KMS-11 (cell line): Measurements from ENCODE around the gene E4F1.

Experiments
- H2AFZ ChIP-seq: fragments of 200-600 bp; sonication (generic); 2 replicates; pipeline ENCODE4 v1.6.1; 2016; ENCODE audit warnings: antibody characterized with exemption, mixed run types, low read depth
- H3K27ac ChIP-seq: fragments of 200-600 bp; sonication (generic); 2 replicates; pipeline ENCODE4 v1.6.1; 2016; ENCODE audit warnings: mild to moderate bottlenecking, mixed run types
- H3K27me3 ChIP-seq: fragments of 200-600 bp; sonication (generic); 2 replicates; pipeline ENCODE4 v1.6.1; 2017; ENCODE audit warnings: mild to moderate bottlenecking, low read depth, mixed run types, moderate library complexity; ENCODE audit not compliant: insufficient read depth
- H3K36me3 ChIP-seq: fragments of 200-600 bp; sonication (generic); 2 replicates; pipeline ENCODE4 v1.6.1; 2017; ENCODE audit warnings: mild to moderate bottlenecking, mixed run types; ENCODE audit not compliant: insufficient read depth
- H3K4me1 ChIP-seq: fragments of 200-600 bp; sonication (generic); 2 replicates; pipeline ENCODE4 v1.6.1; 2016; ENCODE audit warnings: mild to moderate bottlenecking, low read depth, mixed run types; ENCODE audit not compliant: poor library complexity, severe bottlenecking
- H3K4me2 ChIP-seq: fragments of 200-600 bp; sonication (generic); 2 replicates; pipeline ENCODE4 v1.7.0; 2016; ENCODE audit warnings: mild to moderate bottlenecking, mixed run types
- H3K4me3 ChIP-seq: fragments of 200-600 bp; sonication (generic); IDR thresholded peaks from 2 replicates; pipeline ENCODE4 v1.6.1; 2017; ENCODE audit warnings: low read depth, low read length, mixed read lengths; ENCODE audit not compliant: insufficient read depth
- H3K79me2 ChIP-seq: fragments of 200-600 bp; sonication (generic); 2 replicates; pipeline ENCODE4 v1.6.1; 2016; ENCODE audit warnings: low read depth, mixed run types; ENCODE audit not compliant: insufficient read depth
- H3K9ac ChIP-seq: fragments of 200-600 bp; sonication (generic); 2 replicates; pipeline ENCODE4 v1.6.1; 2016; ENCODE audit warnings: mild to moderate bottlenecking, mixed run types
- H4K20me1 ChIP-seq: fragments of 200-600 bp; sonication (generic); 2 replicates; pipeline ENCODE4 v1.6.1; 2016; ENCODE audit warnings: mild to moderate bottlenecking, mixed run types; ENCODE audit not compliant: insufficient read depth
- TF ChIP-seq, protein P1 (sequence below): fragments of 200-600 bp; sonication (generic); conservative IDR thresholded peaks from 2 replicates; pipeline ENCODE4 v1.6.1; 2017; ENCODE audit warnings: low read depth, mild to moderate bottlenecking, antibody characterized with exemption, low read length, moderate library complexity, mixed read lengths

E4F1 gene

DNA sequence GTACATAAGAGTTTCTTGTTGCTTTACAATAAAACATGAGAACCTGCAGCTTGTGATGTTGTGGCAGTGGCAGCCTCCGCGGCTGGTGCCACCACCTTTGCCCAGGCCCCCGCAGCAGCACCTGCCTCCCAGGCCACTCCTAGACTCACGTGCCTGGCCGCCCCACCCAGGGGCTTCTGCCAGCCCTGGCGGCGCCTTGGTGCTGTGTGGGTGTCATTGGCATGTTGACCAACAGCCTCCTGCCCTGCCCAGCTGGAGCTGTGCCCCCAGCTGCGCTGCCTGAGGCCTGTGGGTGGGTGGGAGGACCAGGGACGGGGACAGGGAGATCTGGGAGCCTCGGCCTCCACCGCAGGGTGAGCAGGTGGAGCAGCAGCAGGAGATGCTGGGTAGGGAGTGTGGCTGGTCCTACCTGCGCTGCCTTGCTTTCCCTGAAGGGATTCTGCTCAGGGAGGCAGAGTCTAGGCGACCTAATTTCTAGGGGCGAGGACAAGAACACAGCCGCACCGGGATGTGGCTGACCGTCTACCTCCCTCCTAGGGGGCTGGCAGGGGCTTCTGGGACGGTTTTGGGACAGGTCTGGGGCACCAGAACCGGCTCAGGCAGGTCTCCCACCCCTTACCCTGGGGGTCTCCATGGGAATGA lies 12.4 kb downstream of the E4F1 start:
- no peak overlapping the region for H3K9ac ChIP-seq
- TF ChIP-seq, protein P1, sequence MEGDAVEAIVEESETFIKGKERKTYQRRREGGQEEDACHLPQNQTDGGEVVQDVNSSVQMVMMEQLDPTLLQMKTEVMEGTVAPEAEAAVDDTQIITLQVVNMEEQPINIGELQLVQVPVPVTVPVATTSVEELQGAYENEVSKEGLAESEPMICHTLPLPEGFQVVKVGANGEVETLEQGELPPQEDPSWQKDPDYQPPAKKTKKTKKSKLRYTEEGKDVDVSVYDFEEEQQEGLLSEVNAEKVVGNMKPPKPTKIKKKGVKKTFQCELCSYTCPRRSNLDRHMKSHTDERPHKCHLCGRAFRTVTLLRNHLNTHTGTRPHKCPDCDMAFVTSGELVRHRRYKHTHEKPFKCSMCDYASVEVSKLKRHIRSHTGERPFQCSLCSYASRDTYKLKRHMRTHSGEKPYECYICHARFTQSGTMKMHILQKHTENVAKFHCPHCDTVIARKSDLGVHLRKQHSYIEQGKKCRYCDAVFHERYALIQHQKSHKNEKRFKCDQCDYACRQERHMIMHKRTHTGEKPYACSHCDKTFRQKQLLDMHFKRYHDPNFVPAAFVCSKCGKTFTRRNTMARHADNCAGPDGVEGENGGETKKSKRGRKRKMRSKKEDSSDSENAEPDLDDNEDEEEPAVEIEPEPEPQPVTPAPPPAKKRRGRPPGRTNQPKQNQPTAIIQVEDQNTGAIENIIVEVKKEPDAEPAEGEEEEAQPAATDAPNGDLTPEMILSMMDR, result no peak
- H4K20me1 ChIP-seq, result no peaks in the 10 kb centered on the region
- no peak overlapping the region for H3K4me3 ChIP-seq
- H2AFZ ChIP-seq, result no peak overlapping the region
- H3K4me2 ChIP-seq, result no peak overlapping the region
- H3K4me1 ChIP-seq, result no peaks in the 10 kb centered on the region
- H3K27me3 ChIP-seq, result no peaks in the 10 kb centered on the region
- H3K27ac ChIP-seq, result no peak overlapping the region
- H3K36me3 ChIP-seq, result 0 out of 2 replicates have a peak, but pooled peaks cover 4% of the 10 kb centered on the region
- no peaks in the 10 kb centered on the region for H3K79me2 ChIP-seq

DNA sequence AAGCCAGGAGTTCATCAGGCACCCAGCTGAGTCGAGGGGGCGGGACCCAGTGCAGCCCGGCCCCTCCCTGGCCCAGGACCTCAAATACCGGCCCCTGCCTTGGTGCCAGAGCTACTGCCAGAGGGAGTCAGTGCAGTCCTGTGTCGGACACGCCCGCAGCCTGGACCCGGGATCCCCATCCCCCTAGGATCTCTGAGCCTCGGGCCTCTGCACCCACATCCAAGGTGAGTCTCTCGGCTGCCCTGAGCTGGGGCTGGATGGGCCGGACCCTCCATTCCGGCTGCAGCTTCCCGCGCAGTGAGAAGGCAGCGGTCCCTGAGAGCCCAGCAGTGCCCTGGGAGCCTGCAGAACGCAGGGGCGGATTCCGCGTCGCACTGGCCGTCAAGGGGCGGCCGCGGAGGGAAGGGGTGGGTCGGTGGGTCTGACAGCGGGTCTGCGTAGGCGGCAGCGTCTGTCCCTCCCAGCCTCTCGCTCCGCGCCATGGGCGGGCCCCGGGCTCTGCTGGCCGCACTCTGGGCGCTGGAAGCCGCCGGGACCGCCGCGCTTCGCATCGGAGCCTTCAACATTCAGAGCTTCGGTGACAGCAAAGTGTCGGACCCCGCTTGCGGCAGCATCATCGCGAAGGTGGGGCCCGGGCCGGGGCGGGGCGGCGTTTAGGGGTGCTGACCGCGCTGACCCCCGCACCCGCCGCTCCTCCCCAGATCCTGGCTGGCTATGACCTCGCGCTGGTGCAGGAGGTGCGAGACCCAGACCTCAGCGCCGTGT lies 13.1 kb downstream of the E4F1 start, which contains the start of gene DNASE1L2:
TSS of gene DNASE1L2 (plus strand) at position 108 of the 765 bp plus-strand sequence. CDS start at position 481, 373 bp downstream.
- Histone ChIP-seq H3K79me2 (no peaks in the 10 kb centered on the region), H3K36me3 (0 out of 2 replicates have a peak, but pooled peaks cover 4% of the 10 kb centered on the region), H2AFZ (no peak within 1 kb of the TSS), H3K9ac (no peak within 1 kb of the TSS), H3K27me3 (no peaks in the 10 kb centered on the region), H3K4me2 (no peak within 1 kb of the TSS), H3K4me3 (no peak within 1 kb of the TSS), H3K27ac (no peak within 1 kb of the TSS), H3K4me1 (no peaks in the 10 kb centered on the region), H4K20me1 (no peaks in the 10 kb centered on the region)
- TF ChIP-seq, protein P1, result no peak

DNA sequence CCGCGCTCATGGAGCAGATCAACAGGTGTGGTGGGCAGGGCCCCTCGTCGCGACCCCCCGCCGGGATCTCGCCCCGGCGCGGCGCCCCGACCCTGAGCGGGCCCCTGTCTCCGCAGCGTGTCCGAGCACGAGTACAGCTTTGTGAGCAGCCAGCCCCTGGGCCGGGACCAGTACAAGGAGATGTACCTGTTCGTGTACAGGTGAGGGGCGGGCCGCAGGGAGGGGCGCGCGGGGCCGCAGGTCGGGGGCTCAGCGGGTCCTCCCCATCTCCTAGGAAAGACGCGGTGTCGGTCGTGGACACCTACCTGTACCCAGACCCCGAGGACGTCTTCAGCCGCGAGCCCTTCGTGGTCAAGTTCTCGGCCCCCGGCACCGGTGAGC lies 13.7 kb downstream of the E4F1 start:
- 0 out of 2 replicates have a peak, but pooled peaks cover 4% of the 10 kb centered on the region for H3K36me3 ChIP-seq
- no peaks in the 10 kb centered on the region for H3K79me2 ChIP-seq
- H3K27me3 ChIP-seq, result no peaks in the 10 kb centered on the region
- no peak overlapping the region for H3K27ac ChIP-seq
- no peak overlapping the region for H3K9ac ChIP-seq
- H4K20me1 ChIP-seq, result no peaks in the 10 kb centered on the region
- no peak overlapping the region for H2AFZ ChIP-seq
- H3K4me2 ChIP-seq, result no peak overlapping the region
- TF ChIP-seq, protein P1, result no peak
- H3K4me1 ChIP-seq, result no peaks in the 10 kb centered on the region
- no peak overlapping the region for H3K4me3 ChIP-seq

DNA sequence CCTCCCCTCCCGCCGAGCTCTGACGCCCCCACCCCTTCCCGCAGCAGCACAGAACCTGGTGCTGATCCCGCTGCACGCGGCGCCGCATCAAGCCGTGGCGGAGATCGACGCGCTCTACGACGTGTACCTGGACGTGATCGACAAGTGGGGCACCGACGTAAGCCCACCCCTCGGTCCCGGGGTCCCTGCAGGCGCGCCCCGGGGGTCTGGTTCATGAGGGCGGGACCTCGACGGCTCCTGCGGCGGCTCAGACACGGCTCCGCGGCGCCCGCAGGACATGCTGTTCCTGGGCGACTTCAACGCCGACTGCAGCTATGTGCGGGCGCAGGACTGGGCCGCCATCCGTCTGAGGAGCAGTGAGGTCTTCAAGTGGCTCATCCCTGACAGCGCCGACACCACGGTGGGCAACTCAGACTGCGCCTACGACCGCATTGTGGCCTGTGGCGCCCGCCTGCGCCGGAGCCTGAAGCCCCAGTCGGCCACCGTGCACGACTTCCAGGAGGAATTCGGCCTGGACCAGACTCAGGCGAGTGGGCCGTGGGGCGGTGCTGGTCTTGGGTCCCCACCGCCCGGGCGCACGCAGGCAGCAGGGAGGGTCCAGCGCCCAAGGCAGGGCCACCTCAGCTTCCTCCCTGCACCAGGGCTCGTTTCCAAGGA lies 14.2 kb downstream of the E4F1 start:
- H3K9ac ChIP-seq, result no peak overlapping the region
- H3K4me1 ChIP-seq, result no peaks in the 10 kb centered on the region
- H2AFZ ChIP-seq, result no peak overlapping the region
- H3K79me2 ChIP-seq, result no peaks in the 10 kb centered on the region
- no peak overlapping the region for H3K4me2 ChIP-seq
- no peak overlapping the region for H3K27ac ChIP-seq
- H3K4me3 ChIP-seq, result no peak overlapping the region
- H4K20me1 ChIP-seq, result no peaks in the 10 kb centered on the region
- H3K36me3 ChIP-seq, result 0 out of 2 replicates have a peak, but pooled peaks cover 4% of the 10 kb centered on the region
- TF ChIP-seq, protein P1, result no peak
- no peaks in the 10 kb centered on the region for H3K27me3 ChIP-seq
